Mesendoderm (in vitro differentiated cells): ENCODE results near the gene DAPL1.

Experiments used
- DNase-seq: peaks from one replicate; pipeline ENCODE4 v3.0.0; 2013
- H2AK5ac ChIP-seq: 2 replicates; pipeline ENCODE4 v1.6.1; 2013; ENCODE audit warnings: low read length, inconsistent platforms
- H2BK120ac ChIP-seq: 2 replicates; pipeline ENCODE4 v1.6.1; 2013; ENCODE audit warnings: low read depth, mild to moderate bottlenecking, low read length, moderate library complexity, mixed read lengths
- H2BK15ac ChIP-seq: replicated peaks from 2 replicates; pipeline ENCODE4 v1.6.1; 2013; ENCODE audit warnings: low read depth, mild to moderate bottlenecking, moderate library complexity
- H2BK5ac ChIP-seq: 2 replicates; pipeline ENCODE4 v1.6.1; 2013; ENCODE audit warnings: low read length, inconsistent platforms
- H3K18ac ChIP-seq: 2 replicates; pipeline ENCODE4 v1.6.1; 2013; ENCODE audit warnings: mild to moderate bottlenecking, low read length, mixed read lengths
- H3K23ac ChIP-seq: one replicate; pipeline ENCODE4 v1.6.1; 2013; ENCODE audit warnings: low read length
- H3K27ac ChIP-seq: 2 replicates; pipeline ENCODE4 v1.5.1; 2013; ENCODE audit warnings: low read depth, mild to moderate bottlenecking, inconsistent platforms, low read length, moderate library complexity
- H3K27me3 ChIP-seq: 2 replicates; pipeline ENCODE4 v1.6.1; 2013; ENCODE audit warnings: low read length, control low read depth, mild to moderate bottlenecking, inconsistent platforms; ENCODE audit not compliant: insufficient read depth, poor library complexity
- H3K36me3 ChIP-seq: 2 replicates; pipeline ENCODE4 v1.6.1; 2013; ENCODE audit warnings: low read length, inconsistent platforms; ENCODE audit not compliant: control insufficient read depth, insufficient read depth
- H3K4ac ChIP-seq: one replicate; pipeline ENCODE4 v1.6.1; 2013; ENCODE audit warnings: low read depth, mild to moderate bottlenecking, low read length, moderate library complexity
- H3K4me1 ChIP-seq: 2 replicates; pipeline ENCODE4 v1.6.1; 2013; ENCODE audit warnings: low read depth, low read length, inconsistent platforms; ENCODE audit not compliant: control insufficient read depth
- H3K4me2 ChIP-seq: 2 replicates; pipeline ENCODE4 v1.6.1; 2013; ENCODE audit warnings: low read length
- H3K4me3 ChIP-seq: 2 replicates; pipeline ENCODE4 v1.5.1; 2013; ENCODE audit warnings: mild to moderate bottlenecking, low read length
- H3K56ac ChIP-seq: one replicate; pipeline ENCODE4 v1.6.1; 2013; ENCODE audit warnings: low read length
- H3K79me1 ChIP-seq: 2 replicates; pipeline ENCODE4 v1.6.1; 2013; ENCODE audit warnings: low read length, inconsistent platforms
- H3K79me2 ChIP-seq: 2 replicates; pipeline ENCODE4 v1.6.1; 2013; ENCODE audit warnings: mild to moderate bottlenecking, low read length; ENCODE audit not compliant: control insufficient read depth, insufficient read depth
- H3K9ac ChIP-seq: 2 replicates; pipeline ENCODE4 v1.6.1; 2013; ENCODE audit warnings: low read length, inconsistent platforms
- H4K5ac ChIP-seq: one replicate; pipeline ENCODE4 v1.6.1; 2013; ENCODE audit warnings: low read length
- H4K8ac ChIP-seq: one replicate; pipeline ENCODE4 v1.6.1; 2013; ENCODE audit warnings: low read depth, mild to moderate bottlenecking, control low read depth, low read length, moderate library complexity
- WGBS: extraction: QIAGEN DNeasy Blood & Tissue Kit; methylation state at CpG from one replicate; pipeline ENCODE4 v1.1.7; 2013; ENCODE audit warnings: low lambda C conversion rate, missing lambda C conversion rate; ENCODE audit not compliant: insufficient coverage; ENCODE audit errors: extremely low coverage; 5-methylcytosine and 5-hydroxymethylcytosine counted together

Gene DAPL1

GRCh38 chr2:158817588-158817987, 22.5 kb downstream of the DAPL1 start:
- no peaks in the 10 kb centered on the region for H3K4me1 ChIP-seq
- no peaks in the 10 kb centered on the region for H3K36me3 ChIP-seq
- H3K27me3 ChIP-seq, result no peaks in the 10 kb centered on the region
- H3K27ac ChIP-seq, result no peak overlapping the region
- WGBS, result no CpG with 5 or more reads among the region's 3 CpGs
- H3K9ac ChIP-seq, result no peak overlapping the region
- H2BK5ac ChIP-seq, result no peak overlapping the region
- H4K8ac ChIP-seq, result no peak overlapping the region
- H3K79me1 ChIP-seq, result no peaks in the 10 kb centered on the region
- no peak overlapping the region for H4K5ac ChIP-seq
- H3K4me2 ChIP-seq, result no peak overlapping the region
- H2BK15ac ChIP-seq, result no peak overlapping the region
- no peak for DNase-seq
- H3K23ac ChIP-seq, result no peak overlapping the region
- no peak overlapping the region for H3K4ac ChIP-seq
- H3K56ac ChIP-seq, result no peak overlapping the region
- H2BK120ac ChIP-seq, result no peak overlapping the region
- H3K4me3 ChIP-seq, result no peak overlapping the region
- no peak overlapping the region for H3K18ac ChIP-seq
- no peaks in the 10 kb centered on the region for H3K79me2 ChIP-seq
- no peak overlapping the region for H2AK5ac ChIP-seq

- Histone ChIP-seq H4K5ac (no peak overlapping the region), H4K8ac (no peak overlapping the region), H3K9ac (no peak overlapping the region), H3K27me3 (no peaks in the 10 kb centered on the region), H2AK5ac (no peak overlapping the region), H2BK5ac (no peak overlapping the region), H3K4me3 (no peak overlapping the region), H3K23ac (no peak overlapping the region), H3K79me2 (no peaks in the 10 kb centered on the region), H3K56ac (no peak overlapping the region), H3K4me2 (no peak overlapping the region), H3K18ac (no peak overlapping the region), H2BK120ac (no peak overlapping the region), H3K36me3 (no peaks in the 10 kb centered on the region), H3K79me1 (no peaks in the 10 kb centered on the region), H2BK15ac (no peak overlapping the region), H3K27ac (no peak overlapping the region), H3K4me1 (no peaks in the 10 kb centered on the region), H3K4ac (no peak overlapping the region)
- DNase-seq, result no peak
- no CpG with 5 or more reads among the region's 3 CpGs for WGBS
These were observed 23.4 kb downstream of the DAPL1 start for GRCh38 chr2:158818511-158818910.

GRCh38 chr2:158822193-158822592, 27.1 kb downstream of the DAPL1 start:
- DNase-seq, result no peak
- no peak overlapping the region for H3K4ac ChIP-seq
- H3K9ac ChIP-seq, result no peak overlapping the region
- no peak overlapping the region for H2AK5ac ChIP-seq
- WGBS, result no CpG with 5 or more reads among the region's 13 CpGs
- H3K79me1 ChIP-seq, result no peaks in the 10 kb centered on the region
- no peak overlapping the region for H4K5ac ChIP-seq
- H3K27me3 ChIP-seq, result no peaks in the 10 kb centered on the region
- no peaks in the 10 kb centered on the region for H3K4me1 ChIP-seq
- no peak overlapping the region for H3K4me2 ChIP-seq
- no peak overlapping the region for H3K18ac ChIP-seq
- no peak overlapping the region for H3K56ac ChIP-seq
- no peak overlapping the region for H2BK15ac ChIP-seq
- no peaks in the 10 kb centered on the region for H3K79me2 ChIP-seq
- no peak overlapping the region for H2BK5ac ChIP-seq
- H3K27ac ChIP-seq, result no peak overlapping the region
- no peak overlapping the region for H4K8ac ChIP-seq
- no peak overlapping the region for H3K23ac ChIP-seq
- no peak overlapping the region for H3K4me3 ChIP-seq
- no peak overlapping the region for H2BK120ac ChIP-seq
- no peaks in the 10 kb centered on the region for H3K36me3 ChIP-seq

GRCh38 chr2:158823486-158824237, 28.5 kb downstream of the DAPL1 start:
- Histone ChIP-seq H3K9ac (no peak overlapping the region), H2BK120ac (no peak overlapping the region), H3K18ac (no peak overlapping the region), H3K79me2 (no peaks in the 10 kb centered on the region), H3K36me3 (no peaks in the 10 kb centered on the region), H3K56ac (no peak overlapping the region), H3K23ac (no peak overlapping the region), H2BK5ac (no peak overlapping the region), H3K4me1 (no peaks in the 10 kb centered on the region), H3K79me1 (no peaks in the 10 kb centered on the region), H2AK5ac (no peak overlapping the region), H3K27ac (no peak overlapping the region), H3K27me3 (no peaks in the 10 kb centered on the region), H4K5ac (no peak overlapping the region), H3K4me3 (no peak overlapping the region), H3K4ac (no peak overlapping the region), H3K4me2 (no peak overlapping the region), H4K8ac (no peak overlapping the region), H2BK15ac (no peak overlapping the region)
- WGBS, result no CpG with 5 or more reads among the region's 10 CpGs
- no peak for DNase-seq

GRCh38 chr2:158825021-158825420, 29.9 kb downstream of the DAPL1 start:
- Histone ChIP-seq H3K4me2 (no peak overlapping the region), H4K8ac (no peak overlapping the region), H3K79me1 (no peaks in the 10 kb centered on the region), H2BK120ac (no peak overlapping the region), H3K27ac (no peak overlapping the region), H3K4me3 (no peak overlapping the region), H3K9ac (no peak overlapping the region), H3K23ac (no peak overlapping the region), H2BK5ac (no peak overlapping the region), H3K27me3 (no peaks in the 10 kb centered on the region), H3K4me1 (no peaks in the 10 kb centered on the region), H4K5ac (no peak overlapping the region), H3K79me2 (no peaks in the 10 kb centered on the region), H2BK15ac (no peak overlapping the region), H3K4ac (no peak overlapping the region), H3K36me3 (no peaks in the 10 kb centered on the region), H3K18ac (no peak overlapping the region), H2AK5ac (no peak overlapping the region), H3K56ac (no peak overlapping the region)
- no peak for DNase-seq
- WGBS, result no CpG with 5 or more reads among the region's 3 CpGs

GRCh38 chr2:158826965-158827364, 31.8 kb downstream of the DAPL1 start:
- Histone ChIP-seq H3K27me3 (no peaks in the 10 kb centered on the region), H4K8ac (no peak overlapping the region), H3K36me3 (no peaks in the 10 kb centered on the region), H3K23ac (no peak overlapping the region), H3K4me3 (no peak overlapping the region), H3K27ac (no peak overlapping the region), H3K9ac (no peak overlapping the region), H2BK120ac (no peak overlapping the region), H4K5ac (no peak overlapping the region), H3K4ac (no peak overlapping the region), H3K4me2 (no peak overlapping the region), H3K56ac (no peak overlapping the region), H2AK5ac (no peak overlapping the region), H3K79me2 (no peaks in the 10 kb centered on the region), H3K18ac (no peak overlapping the region), H3K4me1 (no peaks in the 10 kb centered on the region), H2BK5ac (no peak overlapping the region), H3K79me1 (no peaks in the 10 kb centered on the region), H2BK15ac (no peak overlapping the region)
- no peak for DNase-seq
- no CpG with 5 or more reads among the region's 3 CpGs for WGBS
